GM12878 (cell line): ENCODE data around the gene DUOX2.

ENCODE experiments used
- EED ChIP-seq: sonication (generic); IDR thresholded peaks from 2 replicates; pipeline ENCODE4 v1.6.1; 2016; ENCODE audit warnings: antibody characterized with exemption, low read depth
- EZH2 ChIP-seq: IDR thresholded peaks from 2 replicates; pipeline ENCODE4 v1.6.1; 2012; ENCODE audit warnings: low read depth, mild to moderate bottlenecking, control low read depth, inconsistent platforms, low read length, borderline replicate concordance; ENCODE audit not compliant: control insufficient read depth
- MAX ChIP-seq: IDR thresholded peaks from 2 replicates; pipeline ENCODE4 v1.6.1; 2012; ENCODE audit warnings: low read depth, low read length, improper control_type of control experiment
- POLR2A ChIP-seq: IDR thresholded peaks from 2 replicates; pipeline ENCODE4 v1.6.1; 2011; ENCODE audit warnings: low read depth, mild to moderate bottlenecking, low read length
- POLR2AphosphoS2 ChIP-seq: IDR thresholded peaks from 2 replicates; pipeline ENCODE4 v1.6.1; 2011; ENCODE audit warnings: low read depth, mild to moderate bottlenecking, low read length, improper control_type of control experiment, moderate library complexity
- POLR2AphosphoS5 ChIP-seq: IDR thresholded peaks from 2 replicates; pipeline ENCODE4 v1.6.1; 2011; ENCODE audit warnings: mild to moderate bottlenecking, low read length, inconsistent platforms
- SMC3 ChIP-seq: IDR thresholded peaks from 2 replicates; pipeline ENCODE4 v1.6.1; 2011; ENCODE audit warnings: low read length, improper control_type of control experiment, borderline replicate concordance
- ZNF217 ChIP-seq: fragments of 450-650 bp; IDR thresholded peaks from 2 replicates; pipeline ENCODE4 v1.6.1; 2017; ENCODE audit warnings: antibody characterized with exemption, mild to moderate bottlenecking
- TF ChIP-seq, protein P1 (sequence below), 3 experiments: IDR thresholded peaks in 2 of 3; conservative IDR thresholded peaks in 1 of 3; 2 replicates each; pipeline ENCODE4 v1.5.1; 2011; ENCODE audit warnings: low read depth in 3 of 3, low read length in 3 of 3, mild to moderate bottlenecking in 3 of 3, control low read depth in 2 of 3, moderate library complexity in 2 of 3, inconsistent platforms in 1 of 3, mixed read lengths in 1 of 3; ENCODE audit not compliant: control insufficient read depth in 2 of 3, insufficient read depth in 1 of 3; ENCODE audit errors: extremely low read depth in 1 of 3
- TF ChIP-seq, protein P2 (sequence below): IDR thresholded peaks from 2 replicates; pipeline ENCODE4 v1.6.1; 2011; ENCODE audit warnings: low read depth, mild to moderate bottlenecking, low read length, moderate library complexity, borderline replicate concordance; ENCODE audit errors: extremely low read depth

- no peak for TF ChIP-seq POLR2AphosphoS5
- no peak for TF ChIP-seq EED
- no peak for TF ChIP-seq MAX
- TF ChIP-seq, protein P1, sequence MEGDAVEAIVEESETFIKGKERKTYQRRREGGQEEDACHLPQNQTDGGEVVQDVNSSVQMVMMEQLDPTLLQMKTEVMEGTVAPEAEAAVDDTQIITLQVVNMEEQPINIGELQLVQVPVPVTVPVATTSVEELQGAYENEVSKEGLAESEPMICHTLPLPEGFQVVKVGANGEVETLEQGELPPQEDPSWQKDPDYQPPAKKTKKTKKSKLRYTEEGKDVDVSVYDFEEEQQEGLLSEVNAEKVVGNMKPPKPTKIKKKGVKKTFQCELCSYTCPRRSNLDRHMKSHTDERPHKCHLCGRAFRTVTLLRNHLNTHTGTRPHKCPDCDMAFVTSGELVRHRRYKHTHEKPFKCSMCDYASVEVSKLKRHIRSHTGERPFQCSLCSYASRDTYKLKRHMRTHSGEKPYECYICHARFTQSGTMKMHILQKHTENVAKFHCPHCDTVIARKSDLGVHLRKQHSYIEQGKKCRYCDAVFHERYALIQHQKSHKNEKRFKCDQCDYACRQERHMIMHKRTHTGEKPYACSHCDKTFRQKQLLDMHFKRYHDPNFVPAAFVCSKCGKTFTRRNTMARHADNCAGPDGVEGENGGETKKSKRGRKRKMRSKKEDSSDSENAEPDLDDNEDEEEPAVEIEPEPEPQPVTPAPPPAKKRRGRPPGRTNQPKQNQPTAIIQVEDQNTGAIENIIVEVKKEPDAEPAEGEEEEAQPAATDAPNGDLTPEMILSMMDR (IDR thresholded peaks at IDR 0.05 in 2 of 3, conservative IDR thresholded peaks at IDR 0.05 in 1 of 3; ENCODE audit: control insufficient read depth in 2 of 3, extremely low read depth in 1 of 3, insufficient read depth in 1 of 3, low read depth in 3 of 3, low read length in 3 of 3) = no peak
- no peak for TF ChIP-seq ZNF217
- TF ChIP-seq SMC3 = no peak
- no peak for TF ChIP-seq POLR2A
- TF ChIP-seq EZH2 = no peak
- TF ChIP-seq, protein P2, sequence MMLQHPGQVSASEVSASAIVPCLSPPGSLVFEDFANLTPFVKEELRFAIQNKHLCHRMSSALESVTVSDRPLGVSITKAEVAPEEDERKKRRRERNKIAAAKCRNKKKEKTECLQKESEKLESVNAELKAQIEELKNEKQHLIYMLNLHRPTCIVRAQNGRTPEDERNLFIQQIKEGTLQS = no peak
- no peak for TF ChIP-seq POLR2AphosphoS2
Observed at GRCh38 chr15:45147606-45148005, 33.6 kb upstream of the DUOX2 start.
